GM06990 (cell line): ENCODE results near the gene HS1BP3.

Source experiments
- DNase-seq: peaks from one replicate; pipeline ENCODE4 v3.0.0-alpha.2; 2011; ENCODE audit not compliant: insufficient read length; ENCODE audit errors: extremely low read depth
- H3K27me3 ChIP-seq: replicated peaks from 2 replicates; pipeline ENCODE4 v1.6.0; 2011; ENCODE audit warnings: low read length; ENCODE audit not compliant: control insufficient read depth, insufficient read depth
- H3K36me3 ChIP-seq: 2 replicates; pipeline ENCODE4 v1.5.1; 2011; ENCODE audit warnings: low read length; ENCODE audit not compliant: control insufficient read depth, insufficient read depth
- H3K4me3 ChIP-seq: replicated peaks from 2 replicates; pipeline ENCODE4 v1.5.1; 2011; ENCODE audit warnings: low read depth, mild to moderate bottlenecking, control low read depth, low read length
- TF ChIP-seq, protein P1 (sequence below): IDR thresholded peaks from 2 replicates; pipeline ENCODE4 v1.5.1; 2011; ENCODE audit warnings: low read length, control low read depth, mild to moderate bottlenecking, inconsistent platforms; ENCODE audit not compliant: insufficient read depth, poor library complexity, severe bottlenecking

The HS1BP3 gene

DNA sequence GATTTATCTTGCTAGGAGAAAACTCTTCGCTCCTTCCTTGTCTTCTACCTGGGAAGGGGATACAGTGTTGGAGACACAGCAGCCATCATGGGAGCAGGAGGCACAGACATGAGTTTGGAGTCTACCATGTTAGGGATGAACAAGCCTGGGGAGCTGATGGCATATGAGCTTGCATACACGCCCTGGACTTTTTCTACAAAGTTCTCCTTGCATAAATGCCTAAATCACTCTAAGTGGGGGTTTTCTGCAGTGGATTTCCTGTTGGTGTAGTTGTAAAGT lies 3.6 kb upstream of the HS1BP3 start:
- no peak for DNase-seq
- TF ChIP-seq, protein P1, sequence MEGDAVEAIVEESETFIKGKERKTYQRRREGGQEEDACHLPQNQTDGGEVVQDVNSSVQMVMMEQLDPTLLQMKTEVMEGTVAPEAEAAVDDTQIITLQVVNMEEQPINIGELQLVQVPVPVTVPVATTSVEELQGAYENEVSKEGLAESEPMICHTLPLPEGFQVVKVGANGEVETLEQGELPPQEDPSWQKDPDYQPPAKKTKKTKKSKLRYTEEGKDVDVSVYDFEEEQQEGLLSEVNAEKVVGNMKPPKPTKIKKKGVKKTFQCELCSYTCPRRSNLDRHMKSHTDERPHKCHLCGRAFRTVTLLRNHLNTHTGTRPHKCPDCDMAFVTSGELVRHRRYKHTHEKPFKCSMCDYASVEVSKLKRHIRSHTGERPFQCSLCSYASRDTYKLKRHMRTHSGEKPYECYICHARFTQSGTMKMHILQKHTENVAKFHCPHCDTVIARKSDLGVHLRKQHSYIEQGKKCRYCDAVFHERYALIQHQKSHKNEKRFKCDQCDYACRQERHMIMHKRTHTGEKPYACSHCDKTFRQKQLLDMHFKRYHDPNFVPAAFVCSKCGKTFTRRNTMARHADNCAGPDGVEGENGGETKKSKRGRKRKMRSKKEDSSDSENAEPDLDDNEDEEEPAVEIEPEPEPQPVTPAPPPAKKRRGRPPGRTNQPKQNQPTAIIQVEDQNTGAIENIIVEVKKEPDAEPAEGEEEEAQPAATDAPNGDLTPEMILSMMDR: no peak
- no peak overlapping the region for H3K4me3 ChIP-seq

DNA sequence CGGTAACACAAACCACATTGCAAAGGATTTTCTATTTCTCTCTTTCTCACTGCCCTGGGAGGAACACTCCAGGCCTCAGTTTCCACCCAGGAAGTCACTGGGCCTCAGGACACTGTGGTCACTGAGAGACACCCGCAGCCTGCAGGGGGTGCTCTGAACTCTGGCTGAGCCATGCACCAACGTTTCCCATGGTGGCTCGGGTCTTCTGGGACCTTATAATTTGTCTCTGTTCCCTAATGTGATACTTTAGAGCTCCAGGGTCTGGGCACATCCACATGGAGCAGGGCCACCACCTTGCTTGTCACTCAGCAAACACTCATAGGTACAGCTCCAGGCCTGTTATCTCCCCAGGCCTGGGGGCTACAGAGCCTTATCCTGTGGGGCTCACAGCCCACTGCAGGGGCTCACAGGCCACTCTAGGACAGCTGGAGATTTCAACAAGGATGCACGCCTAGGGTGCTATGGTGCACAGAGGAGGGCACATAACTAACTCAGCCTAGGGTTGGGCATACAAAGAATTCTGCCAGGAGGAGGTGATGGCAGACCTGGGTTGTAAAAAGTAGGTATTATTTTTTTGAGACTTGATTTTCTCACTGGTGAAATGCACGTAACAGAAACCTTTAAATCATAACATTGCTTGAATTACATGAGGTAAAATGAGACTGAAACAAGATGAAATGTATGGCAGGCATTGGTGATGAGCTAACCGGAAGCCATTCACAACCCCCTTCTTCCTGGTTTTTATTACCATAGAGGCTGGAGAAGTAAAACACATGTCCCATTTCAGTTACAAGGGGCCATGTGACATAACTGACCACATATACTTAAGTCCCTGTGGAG lies 3.0 kb upstream of the HS1BP3 start:
- no peak for DNase-seq
- TF ChIP-seq, protein P1: peak; percentile 30
- H3K4me3 ChIP-seq: no peak overlapping the region
- H3K27me3 ChIP-seq: no peaks in the 10 kb centered on the region
- no peaks in the 10 kb centered on the region for H3K36me3 ChIP-seq

More for the DNA sequence above, 3.6 kb upstream of the HS1BP3 start:
- Histone ChIP-seq H3K36me3 (no peaks in the 10 kb centered on the region), H3K27me3 (no peaks in the 10 kb centered on the region)

DNA sequence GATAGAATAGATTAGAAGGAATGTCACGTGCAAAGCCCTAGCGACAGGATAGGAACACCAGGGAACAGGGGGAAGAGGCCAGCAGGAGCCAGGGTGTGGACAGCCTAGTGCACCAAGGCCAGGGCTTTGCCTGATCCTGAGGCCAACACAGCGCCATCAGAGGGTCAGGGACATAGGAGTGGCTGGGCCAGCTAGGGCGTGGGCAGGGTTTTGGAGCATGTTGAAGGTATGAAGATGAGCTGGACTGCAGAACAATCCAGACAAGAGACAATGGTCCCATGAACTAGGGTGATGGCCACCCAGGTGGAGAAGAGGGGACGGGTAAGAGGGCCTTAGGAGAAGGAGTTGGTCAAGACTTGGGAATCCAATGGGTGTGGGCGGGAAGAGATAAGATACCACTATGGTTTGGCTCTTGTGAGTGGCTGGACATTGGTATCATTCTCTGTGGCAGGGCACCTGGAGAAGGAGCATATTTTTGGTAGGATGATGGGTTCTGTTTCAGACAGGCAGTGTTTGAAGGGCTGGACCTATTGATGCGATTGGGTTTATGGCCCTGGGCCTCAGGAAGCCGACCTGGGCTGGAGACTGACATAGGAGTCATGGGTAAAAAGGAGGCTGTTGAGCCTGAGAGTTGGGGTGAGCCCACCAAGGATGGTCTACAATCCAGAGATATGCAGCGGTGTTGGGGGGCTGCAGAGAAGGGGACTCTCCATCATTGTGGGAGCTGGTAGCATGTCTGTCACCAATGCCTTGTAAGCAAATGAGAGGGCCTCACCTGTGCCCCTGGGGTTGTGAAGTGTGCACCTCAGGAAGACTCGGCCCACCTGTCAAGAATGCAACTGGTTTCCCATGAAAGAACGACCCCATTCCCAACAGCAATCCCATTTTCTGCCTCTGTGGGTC lies 2.0 kb upstream of the HS1BP3 start:
- Histone ChIP-seq H3K27me3 (no peaks in the 10 kb centered on the region), H3K36me3 (no peaks in the 10 kb centered on the region), H3K4me3 (no peak overlapping the region)
- TF ChIP-seq, protein P1: no peak
- DNase-seq: no peak

DNA sequence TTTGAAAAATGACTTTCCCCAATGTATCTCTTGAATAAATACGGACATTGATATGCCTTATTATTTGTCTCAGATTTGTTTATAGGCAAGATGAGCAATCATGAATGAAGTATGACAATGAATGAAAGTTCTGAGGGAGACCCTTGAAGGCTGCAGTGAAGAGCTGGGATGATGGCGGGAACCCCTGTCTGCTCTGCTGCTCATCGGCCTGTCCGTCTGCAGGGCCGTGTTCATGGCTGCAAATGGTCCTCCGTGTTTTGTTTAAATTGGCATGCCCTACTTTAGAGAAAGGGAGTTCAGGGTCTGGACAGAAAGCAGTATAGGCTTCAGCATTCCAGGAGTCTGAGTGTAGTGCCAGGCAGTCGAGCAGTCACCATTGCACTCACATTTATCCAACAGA lies 1.2 kb upstream of the HS1BP3 start:
- Histone ChIP-seq H3K4me3 (no peak overlapping the region), H3K36me3 (no peaks in the 10 kb centered on the region), H3K27me3 (no peaks in the 10 kb centered on the region)
- DNase-seq: no peak
- TF ChIP-seq, protein P1: no peak

DNA sequence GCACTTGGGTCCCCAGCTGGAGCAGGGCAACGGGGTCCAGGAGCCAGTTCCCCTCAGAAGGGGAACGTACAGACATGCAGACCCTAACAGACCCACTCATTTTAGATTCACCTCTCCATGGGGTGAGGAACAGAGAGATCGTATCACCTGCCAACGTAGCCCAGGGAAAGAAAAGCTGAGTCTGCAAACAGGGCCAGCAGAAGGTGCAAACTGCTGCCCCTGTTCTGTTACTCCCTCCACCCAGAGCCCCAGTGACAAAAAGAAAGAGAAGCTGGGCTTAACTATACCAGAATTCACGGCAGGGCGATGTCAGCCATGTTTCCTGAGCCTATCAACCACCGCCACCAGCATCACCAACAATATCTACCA lies 817 bp upstream of the HS1BP3 start:
- no peak overlapping the region for H3K4me3 ChIP-seq
- TF ChIP-seq, protein P1: no peak
- no peak for DNase-seq
- no peaks in the 10 kb centered on the region for H3K36me3 ChIP-seq
- no peaks in the 10 kb centered on the region for H3K27me3 ChIP-seq
